Measurements from ENCODE around the gene CD244. TPM values are rescaled to one million over a fixed set of nuclear protein-coding genes. Genes with fewer than 3 reads are reported as not detected.

Gene CD244
- total RNA-seq, 1 donor from 2014 or later: 0.24 TPM

DNA sequence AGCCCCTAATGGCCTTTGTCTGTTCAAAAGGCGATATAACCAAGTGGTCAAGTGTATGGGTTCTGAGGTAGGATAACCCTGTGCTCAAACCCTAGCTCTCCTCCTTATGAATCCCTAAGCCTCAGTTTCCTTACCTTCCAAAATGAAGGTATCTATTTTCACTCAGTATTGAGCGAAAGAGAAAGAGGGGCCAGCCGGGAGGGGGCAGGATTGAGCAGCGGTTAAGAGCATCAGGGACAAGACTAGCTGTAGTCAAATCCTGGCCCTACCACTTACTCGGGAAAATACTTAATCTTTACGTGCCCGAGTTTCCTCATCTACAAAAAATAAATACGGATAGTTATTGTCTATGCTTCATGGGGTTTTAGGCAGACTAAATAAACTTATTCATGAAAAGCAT, 41.1 kb downstream of the CD244 start:
- DNase-seq (ENCODE audit: low spot score): no peak
- intact Hi-C loops (cut with DNase I): no loop called here

DNA sequence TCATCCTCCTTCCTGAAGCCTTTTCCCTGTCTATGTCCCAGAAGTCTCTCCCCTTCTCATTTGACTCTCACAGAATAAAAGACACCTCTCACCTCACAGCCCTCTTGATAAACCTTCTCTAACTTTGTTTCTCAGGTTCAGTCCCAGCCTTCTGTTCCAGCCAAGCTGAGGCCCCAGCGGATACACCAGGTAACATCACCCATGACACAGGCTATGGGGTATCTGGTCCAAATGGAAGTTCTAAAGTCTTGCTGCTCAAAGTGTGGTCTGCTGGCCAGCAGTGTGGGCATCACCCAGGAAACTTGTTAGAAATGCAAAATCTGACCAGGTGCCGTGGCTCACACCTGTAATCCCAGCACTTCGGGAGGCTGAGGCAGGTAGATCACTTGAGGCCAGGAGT, 43.5 kb downstream of the CD244 start:
- DNase-seq (ENCODE audit: low spot score): no peak
- intact Hi-C loops (cut with DNase I): no loop called here

DNA sequence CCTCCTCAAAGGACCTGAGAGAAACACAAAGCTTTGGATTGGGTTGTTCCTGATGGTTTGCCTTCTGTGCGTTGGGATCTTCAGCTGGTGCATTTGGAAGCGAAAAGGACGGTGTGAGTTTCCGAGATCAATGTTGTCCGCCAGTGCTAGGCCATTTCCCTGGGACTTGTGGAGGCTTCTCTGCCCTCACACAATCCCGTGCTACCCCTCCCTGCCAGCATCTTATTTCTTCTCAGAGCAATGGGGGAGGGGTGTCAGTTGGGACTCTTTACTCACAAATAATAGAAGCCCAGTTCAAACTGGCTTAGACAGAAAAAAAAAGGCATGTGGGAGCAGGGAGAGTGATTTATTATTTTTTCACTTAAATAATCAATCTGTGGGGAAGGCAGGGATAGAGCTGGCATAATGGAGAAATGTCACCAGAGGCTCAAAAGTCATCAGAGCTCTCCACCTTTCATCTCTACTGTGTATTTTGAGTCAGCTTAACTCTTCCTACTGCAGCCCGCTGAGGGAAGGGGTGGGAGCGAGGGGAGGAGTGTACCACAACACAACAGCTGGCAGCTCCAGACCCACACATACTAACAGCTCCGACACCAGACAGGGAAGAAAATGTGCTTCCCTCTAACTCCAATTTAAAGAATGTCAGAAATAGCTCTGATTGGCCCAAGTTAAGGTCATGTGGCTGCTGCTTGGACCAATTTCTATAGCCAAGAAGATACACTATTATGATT, 44.3 kb downstream of the CD244 start:
- DNase-seq (ENCODE audit: low spot score): no peak
- intact Hi-C loops (cut with DNase I): no loop called here

DNA sequence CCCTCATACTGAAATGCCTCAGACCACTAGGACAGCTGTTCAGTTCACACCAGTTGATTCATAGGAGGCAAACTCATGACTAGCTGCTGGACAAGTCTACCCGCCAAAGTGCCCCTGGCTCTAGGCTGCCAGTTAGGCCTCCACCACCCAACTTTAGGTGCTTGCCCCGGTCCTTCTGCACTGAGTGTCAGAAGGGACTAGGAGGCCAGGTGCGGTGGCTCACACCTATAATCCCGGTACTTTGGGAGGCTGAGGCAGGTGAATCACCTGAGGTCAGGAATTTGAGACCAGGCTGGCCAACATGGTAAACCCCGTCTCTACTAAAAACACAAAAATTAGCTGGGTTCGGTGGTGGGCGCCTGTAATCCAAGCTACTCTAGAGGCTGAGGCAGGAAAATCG, 47.8 kb downstream of the CD244 start:
- intact Hi-C loops (cut with DNase I): no loop called here
- DNase-seq (ENCODE audit: low spot score): no peak

DNA sequence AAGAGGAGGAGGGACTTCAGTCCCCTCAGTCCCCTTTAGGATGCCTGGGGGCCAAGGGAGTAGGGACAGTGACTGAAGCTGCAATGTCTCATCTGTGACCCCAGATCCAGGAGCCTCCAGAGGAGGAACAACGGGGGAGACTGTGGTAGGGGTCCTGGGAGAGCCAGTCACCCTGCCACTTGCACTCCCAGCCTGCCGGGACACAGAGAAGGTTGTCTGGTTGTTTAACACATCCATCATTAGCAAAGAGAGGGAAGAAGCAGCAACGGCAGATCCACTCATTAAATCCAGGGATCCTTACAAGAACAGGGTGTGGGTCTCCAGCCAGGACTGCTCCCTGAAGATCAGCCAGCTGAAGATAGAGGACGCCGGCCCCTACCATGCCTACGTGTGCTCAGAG, 48.4 kb downstream of the CD244 start:
- no peak for DNase-seq (ENCODE audit: low spot score)
- intact Hi-C loops (cut with DNase I): no loop called here

DNA sequence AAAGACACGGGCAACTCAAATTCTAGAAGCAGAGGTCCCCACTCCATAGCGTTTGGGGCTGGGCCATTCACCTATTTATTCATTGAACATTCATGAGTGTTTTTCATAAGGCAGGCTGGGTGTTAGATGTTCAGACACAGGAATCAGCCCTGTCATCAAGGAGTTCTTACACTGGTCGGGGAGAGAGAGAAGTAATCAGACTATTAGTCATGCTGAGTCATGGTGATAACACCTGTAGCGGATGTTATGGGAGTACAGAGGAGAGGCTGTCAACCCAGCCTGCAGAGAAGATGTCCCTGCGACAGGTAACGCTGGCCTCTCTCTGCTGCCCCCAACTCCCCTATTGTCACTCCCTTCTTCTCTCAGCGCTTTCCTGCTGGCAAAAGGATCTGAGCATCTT, 49.5 kb downstream of the CD244 start:
- DNase-seq (ENCODE audit: low spot score): no peak

DNA sequence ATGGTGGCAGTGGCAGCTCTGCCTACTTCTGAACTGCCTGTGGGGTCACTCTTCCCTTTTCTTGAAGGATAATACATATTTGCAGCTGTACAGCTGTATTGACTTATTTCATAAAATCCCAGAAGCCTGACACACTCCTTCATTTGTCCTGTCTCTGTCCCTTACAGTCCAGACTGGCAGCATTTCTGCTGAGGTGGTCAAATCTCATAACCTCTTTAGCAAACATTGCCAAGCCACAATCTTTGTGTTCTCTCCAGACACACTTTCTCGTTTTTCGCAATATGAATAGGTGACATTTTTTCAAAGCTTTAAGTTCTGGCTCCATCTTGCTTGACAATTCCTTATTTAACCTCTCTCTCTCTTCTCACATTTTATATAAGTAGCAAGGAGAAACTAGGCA, 51.5 kb downstream of the CD244 start:
- intact Hi-C loops (cut with DNase I): no loop called here
- DNase-seq (ENCODE audit: low spot score): no peak

More for the DNA sequence above, 49.5 kb downstream of the CD244 start:
- intact Hi-C loops (cut with DNase I): no loop called here

DNA sequence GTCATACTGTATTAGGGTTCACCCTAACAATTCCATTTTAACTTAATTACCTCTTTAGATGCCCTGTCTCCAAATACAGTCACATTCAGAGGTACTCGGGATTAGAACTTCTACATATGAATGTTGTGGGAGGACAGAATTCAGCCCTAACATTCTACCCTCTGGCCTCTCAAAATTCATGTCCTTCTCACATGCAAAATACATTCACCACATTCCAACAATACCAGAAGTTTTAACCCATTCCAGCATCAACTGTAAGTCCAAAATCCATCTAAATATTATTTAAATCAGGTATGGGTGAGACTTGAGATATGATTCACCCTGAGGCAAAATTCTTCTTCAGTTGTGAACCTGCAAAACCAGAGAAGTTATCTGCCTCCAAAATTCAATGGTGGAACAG, 52.2 kb downstream of the CD244 start:
- DNase-seq (ENCODE audit: low spot score): no peak

DNA sequence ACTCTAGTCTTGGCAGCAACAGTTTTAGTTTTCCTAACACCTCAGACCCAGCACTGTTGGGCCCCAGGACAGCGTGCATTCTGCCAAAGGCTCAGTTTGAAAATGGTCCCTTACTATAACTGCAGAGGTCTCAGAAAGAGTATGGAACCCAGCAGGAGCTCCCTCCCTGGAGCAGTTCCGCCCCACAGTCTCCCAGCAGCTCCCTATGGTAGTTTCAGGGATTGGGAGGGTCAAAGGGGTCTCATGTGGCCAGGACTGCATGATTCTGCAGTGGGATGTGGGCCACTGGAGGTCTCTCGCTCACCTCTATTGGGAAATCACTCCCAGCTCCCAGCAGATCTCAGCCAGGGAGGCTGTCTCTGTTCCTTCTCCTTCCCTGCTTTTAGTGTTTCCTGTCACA, 54.4 kb downstream of the CD244 start:
- no peak for DNase-seq (ENCODE audit: low spot score)
- intact Hi-C loops (cut with DNase I): no loop called here

More for the DNA sequence above, 52.2 kb downstream of the CD244 start:
- intact Hi-C loops (cut with DNase I): no loop called here

DNA sequence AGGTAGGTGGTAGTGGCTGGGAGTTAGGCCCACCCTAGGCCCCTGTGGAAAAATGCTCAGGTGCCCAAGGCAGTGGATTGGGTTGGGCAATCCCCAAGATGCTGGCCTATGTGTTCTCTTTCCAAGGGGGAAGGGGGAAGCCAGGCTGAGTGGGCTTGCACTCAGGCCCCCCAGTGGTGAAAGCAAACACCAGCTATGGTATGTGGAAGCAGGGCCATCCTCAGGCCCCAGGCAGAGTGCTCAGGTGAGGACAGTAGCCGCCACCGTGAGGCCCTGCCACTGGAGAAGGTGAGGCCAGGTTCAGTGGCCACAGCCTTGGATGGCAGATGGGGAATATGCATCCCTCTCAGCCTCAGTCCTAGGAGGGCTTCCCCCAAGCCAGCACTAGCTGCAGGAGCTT, 54.9 kb downstream of the CD244 start:
- no peak for DNase-seq (ENCODE audit: low spot score)
- intact Hi-C loops (cut with DNase I): no loop called here

DNA sequence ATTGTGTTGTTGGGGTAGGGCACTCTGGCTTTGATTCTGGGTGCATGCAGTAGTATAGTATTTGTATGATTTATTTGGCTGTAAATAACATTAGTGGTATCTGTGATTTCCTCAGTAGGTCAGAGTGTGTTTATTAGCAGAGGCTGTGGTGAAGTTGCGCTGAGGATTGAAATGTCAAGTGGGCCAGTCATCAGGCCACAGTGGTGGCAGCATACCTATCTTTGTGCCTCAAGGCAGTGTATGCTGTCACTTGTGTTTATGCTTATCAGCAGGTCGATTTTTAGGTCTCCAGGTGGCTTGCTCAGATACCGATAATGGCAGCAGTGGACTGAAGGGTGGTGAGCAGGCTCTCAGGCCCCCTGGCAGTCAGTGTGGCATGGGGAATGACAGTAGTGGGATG, 55.4 kb downstream of the CD244 start:
- DNase-seq (ENCODE audit: low spot score): no peak
- intact Hi-C loops (cut with DNase I): no loop called here

DNA sequence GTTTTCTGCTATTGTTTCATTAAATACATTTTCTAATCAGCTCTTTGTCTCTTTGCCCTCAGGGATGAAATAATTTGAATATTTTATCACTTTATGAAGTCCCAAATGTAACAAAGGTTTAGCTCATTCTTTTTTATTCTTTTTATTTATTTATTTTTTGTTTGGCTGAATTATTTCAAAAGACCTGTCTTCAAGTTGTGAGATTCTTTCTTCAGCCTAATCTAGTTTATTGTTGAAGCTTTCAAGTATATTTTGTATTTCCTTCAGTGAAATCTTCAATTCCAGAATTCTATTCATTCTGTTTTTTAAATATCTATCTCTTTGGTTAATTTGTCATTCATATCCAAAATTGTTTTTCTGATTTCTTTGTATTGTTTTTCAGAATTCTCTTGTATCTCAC, 55.9 kb downstream of the CD244 start:
- DNase-seq (ENCODE audit: low spot score): no peak
- intact Hi-C loops (cut with DNase I): no loop called here

DNA sequence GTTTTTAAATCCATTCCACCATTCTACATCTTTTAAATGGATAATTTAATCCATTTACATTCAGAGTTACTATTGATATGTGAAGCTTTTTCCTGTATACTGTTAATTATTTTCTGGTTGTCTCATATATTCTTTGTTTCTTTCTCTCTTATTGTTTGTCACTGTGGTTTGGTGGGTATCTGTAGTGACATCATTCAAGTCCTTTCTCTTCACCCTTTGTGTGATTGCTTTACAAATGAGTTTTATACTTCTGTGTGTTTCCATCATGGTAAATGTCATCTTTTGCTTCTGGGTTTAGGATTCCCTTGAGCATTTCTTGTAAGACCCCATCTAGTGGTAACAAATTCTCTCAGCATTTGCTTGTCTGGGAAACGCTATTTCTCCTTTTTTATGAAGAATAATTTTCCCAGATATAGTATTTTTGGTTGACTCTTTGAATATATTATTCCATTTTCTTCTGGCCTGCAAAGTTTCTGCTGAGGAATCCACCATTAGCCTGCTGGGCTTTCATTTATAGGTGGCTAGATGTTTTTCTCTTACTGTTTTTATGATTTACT, 56.5 kb downstream of the CD244 start:
- intact Hi-C loops (cut with DNase I): no loop called here

DNA sequence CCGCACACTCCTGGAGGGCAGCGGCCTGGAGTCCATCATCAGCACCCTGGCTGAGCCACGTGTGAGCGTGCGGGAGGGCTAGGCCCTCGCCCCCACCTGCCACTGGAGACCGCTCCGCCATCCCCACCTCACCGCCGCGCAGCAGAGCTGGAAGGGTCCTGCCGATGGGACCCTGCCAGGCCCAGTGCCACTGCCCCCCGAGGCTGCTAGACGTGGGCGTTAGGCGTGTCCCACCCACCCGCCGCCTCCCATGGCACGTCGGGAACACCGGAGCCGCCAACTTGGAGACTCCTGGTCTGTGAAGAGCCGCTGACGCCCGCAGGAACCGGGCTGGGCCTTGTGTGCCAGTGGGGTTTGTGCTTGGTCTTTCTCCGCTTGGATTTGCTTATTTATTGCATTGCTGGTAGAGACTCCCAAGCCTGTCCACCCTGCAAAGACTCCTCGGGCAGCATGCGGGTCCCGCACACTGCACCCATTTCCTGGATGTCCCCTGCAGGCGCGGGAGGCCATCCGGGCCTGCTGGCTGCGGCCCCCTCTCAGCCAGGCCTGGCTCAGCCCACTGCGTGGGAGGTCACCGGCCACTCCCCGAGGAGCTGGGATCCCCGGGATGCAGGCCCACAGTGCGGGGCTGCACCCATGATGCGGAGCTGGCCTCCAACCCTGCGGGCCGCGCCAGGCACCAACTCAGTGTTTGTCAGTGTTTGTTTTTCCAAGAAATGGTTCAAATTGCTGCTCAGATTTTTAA, 60.7 kb downstream of the CD244 start:
- intact Hi-C loops (cut with DNase I): no loop called here
- no peak for DNase-seq (ENCODE audit: low spot score)

More for the DNA sequence above, 56.5 kb downstream of the CD244 start:
- no peak for DNase-seq (ENCODE audit: low spot score)

DNA sequence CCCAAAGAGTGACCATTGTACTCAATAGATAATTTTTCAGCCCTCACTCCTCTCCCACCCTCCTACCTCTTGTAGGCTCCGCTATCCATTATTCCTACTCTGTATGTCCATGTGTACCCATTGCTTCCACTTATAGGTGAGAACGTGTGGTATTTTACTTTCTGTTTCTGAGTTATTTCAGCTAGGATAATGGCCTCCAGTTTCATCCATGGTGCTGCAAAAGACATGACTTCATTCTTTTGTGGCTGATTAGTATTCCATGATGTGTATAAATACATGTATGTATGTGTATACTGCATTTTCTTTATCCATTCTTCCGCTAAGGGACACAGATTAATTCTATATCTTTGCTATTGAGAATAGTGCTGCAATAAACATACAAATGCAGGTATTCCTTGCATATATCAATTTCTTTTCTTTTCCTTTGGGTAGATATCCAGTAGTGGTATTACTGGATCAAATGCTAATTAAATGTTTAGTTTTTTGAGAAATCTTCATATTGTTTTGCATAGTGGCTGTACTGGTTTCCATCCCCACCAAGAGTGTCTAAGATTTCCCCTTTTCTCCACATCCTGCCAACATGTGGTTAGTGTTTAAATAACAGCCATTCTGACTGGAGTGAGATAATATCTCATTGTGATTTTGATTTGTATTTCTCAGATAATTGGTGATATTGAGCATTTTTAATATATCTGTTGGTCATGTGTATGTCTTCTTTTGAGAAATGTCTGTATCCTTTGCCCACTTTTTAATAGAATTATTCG, 61.9 kb downstream of the CD244 start:
- DNase-seq (ENCODE audit: low spot score): no peak
- intact Hi-C loops (cut with DNase I): no loop called here

DNA sequence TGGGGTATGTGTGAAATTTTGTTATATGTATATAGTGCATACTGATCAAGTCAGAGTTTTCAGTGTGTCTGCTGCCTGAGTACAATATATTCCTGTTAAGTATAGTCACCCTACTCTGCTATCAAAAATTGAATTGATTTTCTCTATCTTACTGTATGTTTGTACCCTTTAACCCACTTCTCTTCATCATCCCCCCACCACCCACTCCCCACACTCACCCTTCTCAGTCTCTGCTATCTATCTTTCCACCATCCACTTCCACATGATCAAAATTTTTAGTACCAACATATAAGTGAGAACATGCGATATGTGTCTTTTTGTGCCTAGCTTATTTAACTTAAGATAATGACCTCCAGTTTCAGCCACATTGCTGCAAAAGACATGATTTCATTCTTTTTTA, 62.5 kb downstream of the CD244 start:
- intact Hi-C loops (cut with DNase I): no loop called here

DNA sequence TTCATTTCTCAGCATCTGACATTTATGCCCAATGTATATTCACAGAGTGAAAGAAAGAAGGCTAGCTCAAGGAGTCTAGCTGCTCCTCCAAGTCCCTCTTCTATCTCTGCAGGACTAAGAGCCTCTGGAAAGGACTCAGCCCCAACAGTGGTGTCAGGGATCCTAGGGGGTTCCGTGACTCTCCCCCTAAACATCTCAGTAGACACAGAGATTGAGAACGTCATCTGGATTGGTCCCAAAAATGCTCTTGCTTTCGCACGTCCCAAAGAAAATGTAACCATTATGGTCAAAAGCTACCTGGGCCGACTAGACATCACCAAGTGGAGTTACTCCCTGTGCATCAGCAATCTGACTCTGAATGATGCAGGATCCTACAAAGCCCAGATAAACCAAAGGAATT, 63.0 kb downstream of the CD244 start:
- intact Hi-C loops (cut with DNase I): no loop called here

More for the DNA sequence above, 62.5 kb downstream of the CD244 start:
- no peak for DNase-seq (ENCODE audit: low spot score)

DNA sequence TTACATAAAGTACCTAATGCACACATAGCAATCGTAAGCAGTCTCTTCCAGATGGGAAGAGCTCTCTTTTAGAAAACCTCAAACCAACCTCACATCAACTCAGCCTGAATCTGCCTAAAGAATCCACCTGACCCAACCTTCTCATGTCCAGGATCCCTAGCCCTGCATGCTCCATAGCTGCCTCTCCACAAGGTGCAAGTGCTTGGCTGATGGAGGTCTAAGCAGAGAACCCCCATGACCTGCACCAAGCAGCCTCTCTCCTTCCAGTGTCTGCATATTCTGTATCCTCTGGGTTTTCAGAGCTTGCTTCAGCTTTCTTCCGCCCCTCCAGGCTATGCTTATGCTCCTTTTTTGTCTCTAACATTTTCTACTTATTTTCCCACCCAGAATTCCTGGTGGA, 64.2 kb downstream of the CD244 start:
- DNase-seq (ENCODE audit: low spot score): no peak
- intact Hi-C loops (cut with DNase I): no loop called here

More for the DNA sequence above, 63.0 kb downstream of the CD244 start:
- DNase-seq (ENCODE audit: low spot score): no peak

DNA sequence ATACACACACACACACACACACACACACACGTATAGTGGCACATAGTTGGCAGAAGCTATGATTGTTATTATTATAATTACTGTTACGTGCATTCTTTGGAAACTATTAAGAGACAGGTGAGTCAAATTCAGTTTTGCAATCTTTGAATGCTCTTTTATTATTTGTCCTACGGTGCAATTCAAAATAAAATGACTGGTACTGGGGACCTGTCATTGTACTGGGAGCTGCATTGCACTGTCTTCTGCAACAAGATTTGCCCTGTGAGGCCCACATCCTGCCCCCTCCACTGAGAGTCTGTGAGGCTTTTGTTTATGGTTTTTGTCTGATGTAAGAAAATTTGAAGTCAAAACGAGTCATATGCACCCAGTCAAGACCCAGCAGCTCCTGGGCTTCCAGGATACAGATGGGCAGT, 64.8 kb downstream of the CD244 start:
- intact Hi-C loops (cut with DNase I): no loop called here
- no peak for DNase-seq (ENCODE audit: low spot score)

DNA sequence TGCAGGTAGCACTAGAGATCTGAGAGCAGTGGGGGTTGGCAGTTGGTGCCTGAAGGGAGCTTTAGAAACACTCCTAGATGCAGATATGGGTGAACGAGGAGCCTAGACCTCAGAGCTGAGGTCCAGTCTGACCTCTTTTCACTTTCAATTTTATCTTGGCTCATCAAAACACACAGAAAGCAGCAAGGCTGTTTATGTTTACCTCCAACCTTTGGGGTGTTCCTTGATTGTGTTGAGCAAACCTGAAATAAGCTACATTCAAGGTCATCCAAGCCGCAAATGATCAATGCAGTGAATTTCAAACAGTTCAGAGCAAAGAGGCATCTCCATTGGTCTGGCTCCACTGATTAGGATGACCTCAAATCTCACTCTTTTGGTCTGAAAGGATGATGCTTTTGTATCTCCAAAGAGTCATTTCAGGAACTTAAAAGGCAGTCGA, 65.4 kb downstream of the CD244 start:
- intact Hi-C loops (cut with DNase I): no loop called here
- no peak for DNase-seq (ENCODE audit: low spot score)

Data from cardiac septum (tissue), 1 donor.